ENCODE results near the gene EHBP1.

EHBP1 gene

GRCh38 chr2:62894966-62895631 is 189.6 kb downstream of the EHBP1 start:
- no peak for DNase-seq

GRCh38 chr2:62895632-62896009 is 190.1 kb downstream of the EHBP1 start:
- no peak for DNase-seq

GRCh38 chr2:62897187-62897827 is 191.8 kb downstream of the EHBP1 start:
- DNase-seq: no peak

GRCh38 chr2:62904344-62904743 is 198.8 kb downstream of the EHBP1 start:
- no peak for DNase-seq

- DNase-seq: no peak
Measured at GRCh38 chr2:62908145-62908544, 202.6 kb downstream of the EHBP1 start.

- DNase-seq: no peak
Measured at GRCh38 chr2:62913311-62913710, 207.8 kb downstream of the EHBP1 start.

- DNase-seq: no peak
Measured at GRCh38 chr2:62919041-62919440, 213.5 kb downstream of the EHBP1 start.

- DNase-seq: no peak
Measured at GRCh38 chr2:62920070-62920469, 214.6 kb downstream of the EHBP1 start.

GRCh38 chr2:62923242-62923641 is 217.7 kb downstream of the EHBP1 start:
- DNase-seq: no peak

- DNase-seq: no peak
Measured at GRCh38 chr2:62923881-62924280, 218.4 kb downstream of the EHBP1 start.

GRCh38 chr2:62928015-62928414 is 222.5 kb downstream of the EHBP1 start:
- no peak for DNase-seq

GRCh38 chr2:62931536-62931935 is 226.0 kb downstream of the EHBP1 start:
- no peak for DNase-seq

- no peak for DNase-seq
Measured at GRCh38 chr2:62933398-62933917, 227.9 kb downstream of the EHBP1 start.

- DNase-seq: no peak
Measured at GRCh38 chr2:62934517-62934916, 229.0 kb downstream of the EHBP1 start.

GRCh38 chr2:62938126-62938525 is 232.6 kb downstream of the EHBP1 start:
- DNase-seq: no peak

- DNase-seq: no peak
Measured at GRCh38 chr2:62939735-62940491, 234.4 kb downstream of the EHBP1 start.

GRCh38 chr2:62940697-62941096 is 235.2 kb downstream of the EHBP1 start:
- no peak for DNase-seq

GRCh38 chr2:62941413-62941812 is 235.9 kb downstream of the EHBP1 start:
- no peak for DNase-seq

- no peak for DNase-seq
Measured at GRCh38 chr2:62944362-62944761, 238.8 kb downstream of the EHBP1 start.

- DNase-seq: no peak
Measured at GRCh38 chr2:62947403-62947802, 241.9 kb downstream of the EHBP1 start.

- no peak for DNase-seq
Measured at GRCh38 chr2:62956651-62957050, 251.1 kb downstream of the EHBP1 start.

GRCh38 chr2:62958206-62958605 is 252.7 kb downstream of the EHBP1 start:
- no peak for DNase-seq

GRCh38 chr2:62964050-62964449 is 258.5 kb downstream of the EHBP1 start:
- DNase-seq: no peak

- no peak for DNase-seq
Measured at GRCh38 chr2:62964671-62965070, 259.2 kb downstream of the EHBP1 start.
